ENCODE results near the gene PLBD2.

GRCh38 chr12:113341535-113341934 lies 16.9 kb upstream of the PLBD2 start:
- no peak for TF ChIP-seq POLR2AphosphoS5 (IDR thresholded peaks at IDR 0.05; ENCODE audit: low read depth, low read length)
- TF ChIP-seq TAF1 (IDR thresholded peaks at IDR 0.05; ENCODE audit: borderline replicate concordance, insufficient read depth, low read length): no peak
- no peak for TF ChIP-seq FOXP2 (optimal IDR thresholded peaks at IDR 0.05; ENCODE audit: borderline replicate concordance, extremely low read depth, extremely low read length, insufficient read depth)
